Measurements from ENCODE around the gene USP17L19.
"Not testable (repeated sequence)": the region's sequence is repeated elsewhere in the genome, so short reads cannot be mapped to it uniquely, and the experiment has no call there.

GRCh38 chr4:9230249-9230648 is 22.9 kb upstream of the USP17L19 start:
- TF ChIP-seq, protein P1, sequence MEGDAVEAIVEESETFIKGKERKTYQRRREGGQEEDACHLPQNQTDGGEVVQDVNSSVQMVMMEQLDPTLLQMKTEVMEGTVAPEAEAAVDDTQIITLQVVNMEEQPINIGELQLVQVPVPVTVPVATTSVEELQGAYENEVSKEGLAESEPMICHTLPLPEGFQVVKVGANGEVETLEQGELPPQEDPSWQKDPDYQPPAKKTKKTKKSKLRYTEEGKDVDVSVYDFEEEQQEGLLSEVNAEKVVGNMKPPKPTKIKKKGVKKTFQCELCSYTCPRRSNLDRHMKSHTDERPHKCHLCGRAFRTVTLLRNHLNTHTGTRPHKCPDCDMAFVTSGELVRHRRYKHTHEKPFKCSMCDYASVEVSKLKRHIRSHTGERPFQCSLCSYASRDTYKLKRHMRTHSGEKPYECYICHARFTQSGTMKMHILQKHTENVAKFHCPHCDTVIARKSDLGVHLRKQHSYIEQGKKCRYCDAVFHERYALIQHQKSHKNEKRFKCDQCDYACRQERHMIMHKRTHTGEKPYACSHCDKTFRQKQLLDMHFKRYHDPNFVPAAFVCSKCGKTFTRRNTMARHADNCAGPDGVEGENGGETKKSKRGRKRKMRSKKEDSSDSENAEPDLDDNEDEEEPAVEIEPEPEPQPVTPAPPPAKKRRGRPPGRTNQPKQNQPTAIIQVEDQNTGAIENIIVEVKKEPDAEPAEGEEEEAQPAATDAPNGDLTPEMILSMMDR (IDR thresholded peaks at IDR 0.05): not testable (repeated sequence)
- TF ChIP-seq EP300, POLR2A (IDR thresholded peaks at IDR 0.05): not testable (repeated sequence)
